ENCODE data around the gene GLP1R.

- TF ChIP-seq POLR2A (IDR thresholded peaks at IDR 0.05; ENCODE audit: low read depth) (no peak), POLR2AphosphoS5 (IDR thresholded peaks at IDR 0.05) (no peak), EP300 (IDR thresholded peaks at IDR 0.05) (no peak)
- TF ChIP-seq, protein P1, sequence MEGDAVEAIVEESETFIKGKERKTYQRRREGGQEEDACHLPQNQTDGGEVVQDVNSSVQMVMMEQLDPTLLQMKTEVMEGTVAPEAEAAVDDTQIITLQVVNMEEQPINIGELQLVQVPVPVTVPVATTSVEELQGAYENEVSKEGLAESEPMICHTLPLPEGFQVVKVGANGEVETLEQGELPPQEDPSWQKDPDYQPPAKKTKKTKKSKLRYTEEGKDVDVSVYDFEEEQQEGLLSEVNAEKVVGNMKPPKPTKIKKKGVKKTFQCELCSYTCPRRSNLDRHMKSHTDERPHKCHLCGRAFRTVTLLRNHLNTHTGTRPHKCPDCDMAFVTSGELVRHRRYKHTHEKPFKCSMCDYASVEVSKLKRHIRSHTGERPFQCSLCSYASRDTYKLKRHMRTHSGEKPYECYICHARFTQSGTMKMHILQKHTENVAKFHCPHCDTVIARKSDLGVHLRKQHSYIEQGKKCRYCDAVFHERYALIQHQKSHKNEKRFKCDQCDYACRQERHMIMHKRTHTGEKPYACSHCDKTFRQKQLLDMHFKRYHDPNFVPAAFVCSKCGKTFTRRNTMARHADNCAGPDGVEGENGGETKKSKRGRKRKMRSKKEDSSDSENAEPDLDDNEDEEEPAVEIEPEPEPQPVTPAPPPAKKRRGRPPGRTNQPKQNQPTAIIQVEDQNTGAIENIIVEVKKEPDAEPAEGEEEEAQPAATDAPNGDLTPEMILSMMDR (IDR thresholded peaks at IDR 0.05), result no peak
Observed at GRCh38 chr6:39083231-39083634, 34.7 kb downstream of the GLP1R start.

Measured in esophagus muscularis mucosa (tissue), 4 donors.